OCI-LY3 (cell line): Measurements from ENCODE around the gene ZNF587B.

ENCODE experiments used
- H2AFZ ChIP-seq: fragments of 200-600, 300-600 bp; shearing (Covaris generic); 2 replicates; pipeline ENCODE4 v1.6.0; 2014; ENCODE audit warnings: antibody characterized with exemption, low read depth, low read length
- H3K27ac ChIP-seq: fragments of 200-600, 300-600 bp; sonication (generic); 2 replicates; pipeline ENCODE4 v1.5.1; 2014; ENCODE audit warnings: mild to moderate bottlenecking, low read length, moderate library complexity, mixed read lengths
- H3K27me3 ChIP-seq: fragments of 200-600, 300-600 bp; sonication (generic); 2 replicates; pipeline ENCODE4 v1.6.1; 2014; ENCODE audit warnings: low read depth, low read length, mixed read lengths
- H3K36me3 ChIP-seq: fragments of 200-600, 300-600 bp; sonication (generic); replicated peaks from 2 replicates; pipeline ENCODE3; 2014; ENCODE audit warnings: low read depth, low read length, mixed read lengths
- H3K4me1 ChIP-seq: fragments of 300-600, 200-600 bp; sonication (generic); 2 replicates; pipeline ENCODE4 v1.6.1; 2014; ENCODE audit warnings: low read length, mixed read lengths
- H3K4me2 ChIP-seq: fragments of 200-600, 300-600 bp; sonication (generic); 2 replicates; pipeline ENCODE4 v1.6.1; 2014; ENCODE audit warnings: low read length, mixed read lengths
- H3K4me3 ChIP-seq: fragments of 300-600, 200-600 bp; sonication (generic); 2 replicates; pipeline ENCODE4 v1.5.1; 2014; ENCODE audit warnings: antibody characterized with exemption, mild to moderate bottlenecking, low read length, moderate library complexity
- H3K79me2 ChIP-seq: fragments of 300-600, 200-600 bp; shearing (Covaris generic); 2 replicates; pipeline ENCODE4 v1.6.1; 2014; ENCODE audit warnings: mild to moderate bottlenecking, low read length, mixed read lengths
- H3K9ac ChIP-seq: fragments of 300-600, 200-600 bp; shearing (Covaris generic); 2 replicates; pipeline ENCODE4 v1.6.0; 2014; ENCODE audit warnings: mild to moderate bottlenecking, low read length, moderate library complexity
- H3K9me3 ChIP-seq: fragments of 200-600, 300-600 bp; shearing (Covaris generic); 2 replicates; pipeline ENCODE4 v1.6.1; 2014; ENCODE audit warnings: low read length, mixed read lengths; ENCODE audit not compliant: insufficient read depth
- H4K20me1 ChIP-seq: fragments of 200-600, 300-600 bp; sonication (generic); 2 replicates; pipeline ENCODE4 v1.6.1; 2016; ENCODE audit warnings: low read length, mixed read lengths; ENCODE audit not compliant: insufficient read depth
- CTCF ChIP-seq: fragments of 200-600, 300-600 bp; sonication (generic); IDR thresholded peaks from 2 replicates; pipeline ENCODE4 v1.5.1; 2014; ENCODE audit warnings: antibody characterized with exemption, low read length, low read depth
- EZH2phosphoT487 ChIP-seq: fragments of 200-600 bp; shearing (Covaris generic); IDR thresholded peaks from 2 replicates; pipeline ENCODE4 v1.6.1; 2018; ENCODE audit warnings: antibody characterized with exemption, mixed run types, low read depth

Gene ZNF587B

GRCh38 chr19:57830071-57830602 lies at the start of gene ZNF587B:
Gene ZNF587B, plus strand, starts transcription at chr19:57830299. Its CDS starts 230 bp downstream, at chr19:57830529.
- TF ChIP-seq CTCF (peak; percentile 66), EZH2phosphoT487 (no peak)
- H3K4me3 ChIP-seq, result no peak within 1 kb of the TSS
- no peak within 1 kb of the TSS for H3K27ac ChIP-seq
- no peak within 1 kb of the TSS for H3K4me2 ChIP-seq
- peaks cover 17% of the 10 kb centered on the region for H3K36me3 ChIP-seq
- H4K20me1 ChIP-seq, result peaks cover 41% of the 10 kb centered on the region; the same call in 1 of the 2 replicates
- no peak within 1 kb of the TSS for H3K9ac ChIP-seq
- H3K27me3 ChIP-seq, result no peaks in the 10 kb centered on the region
- no peaks in the 10 kb centered on the region for H3K9me3 ChIP-seq
- peaks cover 89% of the 10 kb centered on the region for H3K79me2 ChIP-seq
- no peak within 1 kb of the TSS for H2AFZ ChIP-seq
- H3K4me1 ChIP-seq, result no peaks in the 10 kb centered on the region

DNA sequence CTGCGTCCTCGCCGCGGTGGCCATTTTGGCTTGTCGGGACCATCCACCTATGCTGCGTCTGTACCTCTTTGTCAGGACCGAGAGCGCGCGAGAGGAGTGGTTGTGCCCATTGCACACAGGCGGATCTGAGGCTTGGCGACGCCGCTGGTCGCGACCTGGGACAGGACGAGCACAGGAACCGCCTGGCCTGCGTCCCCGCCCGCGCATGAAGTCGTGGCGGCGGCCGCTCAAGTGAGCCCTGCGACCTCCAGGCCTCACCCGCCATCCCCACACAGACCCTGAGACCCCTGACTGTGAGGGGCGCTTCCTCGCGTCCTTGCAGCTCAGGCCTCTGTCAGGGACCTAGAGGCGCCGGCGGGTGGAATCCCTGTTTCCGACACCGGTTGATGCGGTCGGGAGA lies 43.8 kb upstream of the ZNF587B start:
- Histone ChIP-seq H3K79me2 (peaks cover 90% of the 10 kb centered on the region), H3K27me3 (no peaks in the 10 kb centered on the region), H3K4me2 (no peak overlapping the region), H3K4me3 (no peak overlapping the region), H3K9ac (no peak overlapping the region), H3K4me1 (no peaks in the 10 kb centered on the region), H4K20me1 (peaks cover 52% of the 10 kb centered on the region), H2AFZ (no peak overlapping the region), H3K36me3 (peaks cover 47% of the 10 kb centered on the region), H3K27ac (no peak overlapping the region), H3K9me3 (no peaks in the 10 kb centered on the region)
- TF ChIP-seq EZH2phosphoT487, result no peak
- no peak for TF ChIP-seq CTCF

- peaks cover 45% of the 10 kb centered on the region for H4K20me1 ChIP-seq
- H3K9ac ChIP-seq, result no peak overlapping the region
- no peaks in the 10 kb centered on the region for H3K27me3 ChIP-seq
- H3K27ac ChIP-seq, result no peak overlapping the region
- TF ChIP-seq EZH2phosphoT487, result no peak
- TF ChIP-seq CTCF, result no peak
- no peak overlapping the region for H3K4me2 ChIP-seq
- no peaks in the 10 kb centered on the region for H3K4me1 ChIP-seq
- H2AFZ ChIP-seq, result no peak overlapping the region
- H3K79me2 ChIP-seq, result peaks cover 88% of the 10 kb centered on the region
- H3K36me3 ChIP-seq, result peaks cover 46% of the 10 kb centered on the region
- H3K4me3 ChIP-seq, result no peak overlapping the region
- H3K9me3 ChIP-seq, result no peaks in the 10 kb centered on the region
These were observed 43.2 kb upstream of the ZNF587B start for GRCh38 chr19:57786906-57787305.

DNA sequence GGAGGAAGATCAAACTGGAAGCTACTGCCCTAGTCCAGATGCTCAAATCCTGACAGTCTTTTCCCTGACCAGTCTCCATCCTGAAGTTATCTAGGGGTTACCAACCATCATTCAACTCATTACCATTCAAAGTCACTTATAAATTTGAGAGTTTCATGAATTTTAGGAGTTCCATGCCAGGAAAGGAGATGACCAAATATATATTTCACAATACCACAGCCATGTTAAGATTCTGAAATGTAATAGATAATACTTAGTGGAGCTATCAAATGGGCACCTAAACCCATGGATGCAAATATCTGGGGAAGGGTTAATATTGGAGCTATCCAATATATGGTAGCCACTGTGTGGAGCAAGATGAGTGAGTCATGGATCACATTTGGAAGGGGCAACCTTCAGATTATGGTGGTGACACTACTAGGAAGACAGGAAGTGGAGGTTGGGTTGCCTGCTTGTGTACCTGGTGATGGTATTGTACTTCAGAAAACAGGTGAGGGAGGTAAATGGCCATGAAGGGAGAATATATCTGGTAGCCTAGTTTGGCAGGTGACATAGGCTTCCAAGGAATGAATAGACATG lies 41.9 kb upstream of the ZNF587B start:
- TF ChIP-seq EZH2phosphoT487 (no peak), CTCF (no peak)
- Histone ChIP-seq H3K36me3 (peaks cover 47% of the 10 kb centered on the region), H3K79me2 (peaks cover 82% of the 10 kb centered on the region), H4K20me1 (peaks cover 44% of the 10 kb centered on the region), H3K27me3 (no peaks in the 10 kb centered on the region), H2AFZ (no peak overlapping the region), H3K9me3 (no peaks in the 10 kb centered on the region), H3K27ac (no peak overlapping the region), H3K4me3 (no peak overlapping the region), H3K9ac (no peak overlapping the region), H3K4me2 (no peak overlapping the region), H3K4me1 (no peaks in the 10 kb centered on the region)
